Left ventricle myocardium superior (tissue), 1 donor: ENCODE results near the gene ENTHD1. TPM values are rescaled to one million over a fixed set of nuclear protein-coding genes. Genes with fewer than 3 reads are reported as not detected.
"Not testable (repeated sequence)": the region's sequence is repeated elsewhere in the genome, so short reads cannot be mapped to it uniquely, and the experiment has no call there.

Experiments used
- ATAC-seq: fragments of 200-7000 bp; cut with Tn5 transposase; one replicate; pipeline ENCODE4 v1.9.1; 2020; ENCODE audit warnings: mild to moderate bottlenecking, moderate library complexity
- DNase-seq: peaks from one replicate; pipeline ENCODE4 v3.0.0-alpha.2; 2020
- intact Hi-C: fragments of 100-400 bp; cut with micrococcal nuclease; formaldehyde crosslinking; loops from one replicate; pipeline ENCODE4 v1.11.0; 2022
- total RNA-seq: library from RNA; stranded (reverse); fragmentation: NEBNext Ultra II Directional; extraction: Animal tissue kit (Norgen Biotek cat#: 25700); gene quantifications from one replicate; pipeline ENCODE4 v1.2.1, GENCODE V29; 2021
- donor health status: DM: no; HTN: yes; CAD: no; lungs with severe emphysema.

ENTHD1 gene
- total RNA-seq, 1 donor from 2014 or later = not detected

GRCh38 chr22:39904862-39905261, 11.3 kb upstream of the ENTHD1 start:
- intact Hi-C loops = no loop called here
- ATAC-seq (no peak), DNase-seq (no peak)

GRCh38 chr22:39904024-39904423, 10.5 kb upstream of the ENTHD1 start:
- intact Hi-C loops, DNase-seq, ATAC-seq: not testable (repeated sequence)

- intact Hi-C loops = no loop called here
- ATAC-seq = no peak
- no peak for DNase-seq
These were observed 8.1 kb upstream of the ENTHD1 start for GRCh38 chr22:39901565-39902146.

- peak; percentile 26 for ATAC-seq
- no peak for DNase-seq
- intact Hi-C loops = no loop called here
These were observed 7.0 kb upstream of the ENTHD1 start, which contains the start of gene GRAP2 for GRCh38 chr22:39900306-39901227. GRAP2 (plus strand) TSS chr22:39901084; CDS start chr22:39947107, 46,023 bp downstream.

- ATAC-seq = peak; percentile 76
- DNase-seq = no peak
- intact Hi-C loops = no loop called here
These were observed 5.4 kb upstream of the ENTHD1 start for GRCh38 chr22:39898997-39899396.

GRCh38 chr22:39897841-39898240, 4.3 kb upstream of the ENTHD1 start:
- no peak for ATAC-seq
- no peak for DNase-seq
- intact Hi-C loops = no loop called here

GRCh38 chr22:39896313-39896996, 2.9 kb upstream of the ENTHD1 start:
- intact Hi-C loops = no loop called here
- DNase-seq (no peak), ATAC-seq (no peak)

GRCh38 chr22:39895682-39896081, 2.1 kb upstream of the ENTHD1 start:
- DNase-seq (no peak), ATAC-seq (no peak)
- intact Hi-C loops = no loop called here

- intact Hi-C loops = no loop called here
- ATAC-seq = no peak
- no peak for DNase-seq
These were observed 1.1 kb upstream of the ENTHD1 start for GRCh38 chr22:39894554-39895092.

GRCh38 chr22:39889924-39890323, 3.6 kb downstream of the ENTHD1 start:
- ATAC-seq, DNase-seq, intact Hi-C loops: not testable (repeated sequence)

- ATAC-seq = no peak
- intact Hi-C loops = no loop called here
- DNase-seq = no peak
These were observed 10.5 kb downstream of the ENTHD1 start for GRCh38 chr22:39883057-39883456.

GRCh38 chr22:39880722-39881121, 12.8 kb downstream of the ENTHD1 start:
- ATAC-seq (no peak), DNase-seq (no peak)
- intact Hi-C loops = no loop called here

- DNase-seq = no peak
- ATAC-seq = no peak
- intact Hi-C loops = no loop called here
These were observed 16.3 kb downstream of the ENTHD1 start for GRCh38 chr22:39877079-39877845.

GRCh38 chr22:39875176-39875885, 18.2 kb downstream of the ENTHD1 start:
- DNase-seq, intact Hi-C loops, ATAC-seq: not testable (repeated sequence)

GRCh38 chr22:39873965-39874364, 19.6 kb downstream of the ENTHD1 start:
- no peak for DNase-seq
- intact Hi-C loops = no loop called here

GRCh38 chr22:39872548-39872947, 21.0 kb downstream of the ENTHD1 start:
- no peak for DNase-seq
- no peak for ATAC-seq
- intact Hi-C loops = no loop called here

More at GRCh38 chr22:39873965-39874364, 19.6 kb downstream of the ENTHD1 start:
- no peak for ATAC-seq

GRCh38 chr22:39871008-39871798, 22.4 kb downstream of the ENTHD1 start:
- intact Hi-C loops = no loop called here
- no peak for DNase-seq
- ATAC-seq = no peak
